ENCODE data around the gene RASSF5.
"Not testable (repeated sequence)": the region's sequence is repeated elsewhere in the genome, so short reads cannot be mapped to it uniquely, and the experiment has no call there.

The RASSF5 gene

GRCh38 chr1:206578068-206578977 lies 71.0 kb downstream of the RASSF5 start:
- FAIRE-seq (no peak), DNase-seq (ENCODE audit: insufficient read length, low spot score) (no peak)
- TF ChIP-seq, protein P1, sequence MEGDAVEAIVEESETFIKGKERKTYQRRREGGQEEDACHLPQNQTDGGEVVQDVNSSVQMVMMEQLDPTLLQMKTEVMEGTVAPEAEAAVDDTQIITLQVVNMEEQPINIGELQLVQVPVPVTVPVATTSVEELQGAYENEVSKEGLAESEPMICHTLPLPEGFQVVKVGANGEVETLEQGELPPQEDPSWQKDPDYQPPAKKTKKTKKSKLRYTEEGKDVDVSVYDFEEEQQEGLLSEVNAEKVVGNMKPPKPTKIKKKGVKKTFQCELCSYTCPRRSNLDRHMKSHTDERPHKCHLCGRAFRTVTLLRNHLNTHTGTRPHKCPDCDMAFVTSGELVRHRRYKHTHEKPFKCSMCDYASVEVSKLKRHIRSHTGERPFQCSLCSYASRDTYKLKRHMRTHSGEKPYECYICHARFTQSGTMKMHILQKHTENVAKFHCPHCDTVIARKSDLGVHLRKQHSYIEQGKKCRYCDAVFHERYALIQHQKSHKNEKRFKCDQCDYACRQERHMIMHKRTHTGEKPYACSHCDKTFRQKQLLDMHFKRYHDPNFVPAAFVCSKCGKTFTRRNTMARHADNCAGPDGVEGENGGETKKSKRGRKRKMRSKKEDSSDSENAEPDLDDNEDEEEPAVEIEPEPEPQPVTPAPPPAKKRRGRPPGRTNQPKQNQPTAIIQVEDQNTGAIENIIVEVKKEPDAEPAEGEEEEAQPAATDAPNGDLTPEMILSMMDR (IDR thresholded peaks at IDR 0.05; ENCODE audit: insufficient read depth, missing control alignments), result no peak

DNA sequence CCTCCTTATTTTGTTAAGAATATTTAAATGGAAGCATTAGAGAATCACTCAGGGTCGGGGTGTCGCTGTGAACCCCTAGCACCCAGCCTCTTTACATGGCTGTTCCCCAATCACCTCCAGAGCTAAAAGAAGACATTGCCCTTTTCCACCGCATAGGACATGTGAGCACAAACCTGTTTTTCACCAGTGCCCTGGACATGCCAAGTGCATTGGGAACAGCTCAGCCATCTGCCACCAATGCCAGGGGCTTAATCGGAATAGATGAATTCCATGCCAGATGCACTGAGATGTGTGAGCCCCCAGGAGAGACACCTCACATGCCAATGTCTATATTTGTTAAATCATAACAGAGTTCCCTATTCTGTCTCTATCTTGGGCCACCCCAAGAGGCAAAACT lies 71.6 kb downstream of the RASSF5 start:
- no peak for FAIRE-seq
- TF ChIP-seq, protein P1 (IDR thresholded peaks at IDR 0.05; ENCODE audit: insufficient read depth, missing control alignments), result no peak
- DNase-seq (ENCODE audit: insufficient read length, low spot score), result no peak

DNA sequence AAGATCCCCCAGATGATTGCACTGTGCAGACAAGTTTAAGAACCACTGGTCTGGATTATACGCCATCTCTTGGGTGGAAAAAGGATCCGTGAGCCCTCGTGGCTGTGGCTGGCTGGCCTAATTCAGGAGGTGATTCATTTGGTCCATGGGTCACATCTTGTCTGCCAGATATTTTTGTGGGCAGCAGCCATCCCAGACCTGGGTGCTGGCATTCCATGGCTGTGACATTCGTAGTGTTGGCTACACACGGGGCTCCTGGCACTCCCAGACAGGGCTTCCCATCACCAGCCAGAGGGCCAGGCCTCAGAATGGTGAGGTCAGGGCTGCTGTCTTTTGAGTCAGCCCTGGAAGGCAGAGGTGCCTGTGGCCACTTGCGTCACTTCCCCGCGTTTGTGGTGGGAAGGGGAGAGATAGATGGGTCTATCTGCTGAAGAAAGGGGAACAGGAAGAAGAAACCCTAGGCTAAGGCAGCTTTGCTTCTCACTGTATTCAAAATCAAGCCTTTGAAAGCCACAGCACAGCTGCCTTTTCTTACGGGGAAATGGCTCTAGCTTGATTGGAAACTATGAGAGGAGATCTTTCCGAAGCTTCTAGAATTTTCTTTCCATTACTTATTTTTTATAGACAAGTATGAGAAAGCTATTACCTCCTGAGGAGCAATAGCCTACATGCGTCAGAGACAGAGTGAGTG lies 72.6 kb downstream of the RASSF5 start:
- FAIRE-seq (no peak), DNase-seq (ENCODE audit: insufficient read length, low spot score) (no peak)
- TF ChIP-seq, protein P1 (IDR thresholded peaks at IDR 0.05; ENCODE audit: insufficient read depth, missing control alignments), result no peak

- TF ChIP-seq, protein P1 (IDR thresholded peaks at IDR 0.05; ENCODE audit: insufficient read depth, missing control alignments), result no peak
- FAIRE-seq, result no peak
- DNase-seq (ENCODE audit: insufficient read length, low spot score), result no peak
Observed at GRCh38 chr1:206580438-206581113, 73.2 kb downstream of the RASSF5 start.

DNA sequence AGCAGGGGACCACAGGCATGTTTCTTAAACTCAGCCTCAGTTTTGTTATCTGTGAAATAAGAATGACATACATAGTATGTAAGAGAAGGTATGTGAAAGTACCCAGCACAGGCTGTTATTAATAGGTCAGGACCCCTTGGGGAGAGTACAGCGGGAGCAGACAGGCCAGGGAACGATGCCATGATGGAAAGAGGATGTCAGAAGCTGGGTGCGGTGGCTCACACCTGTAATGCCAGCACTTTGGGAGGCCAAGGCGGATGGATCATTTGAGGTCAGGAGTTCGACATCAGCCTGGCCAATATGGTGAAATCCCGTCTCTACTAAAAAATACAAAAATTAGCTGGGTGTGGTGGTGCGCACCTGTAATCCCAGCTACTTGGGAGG lies 73.8 kb downstream of the RASSF5 start:
- FAIRE-seq, result not testable (repeated sequence)

DNA sequence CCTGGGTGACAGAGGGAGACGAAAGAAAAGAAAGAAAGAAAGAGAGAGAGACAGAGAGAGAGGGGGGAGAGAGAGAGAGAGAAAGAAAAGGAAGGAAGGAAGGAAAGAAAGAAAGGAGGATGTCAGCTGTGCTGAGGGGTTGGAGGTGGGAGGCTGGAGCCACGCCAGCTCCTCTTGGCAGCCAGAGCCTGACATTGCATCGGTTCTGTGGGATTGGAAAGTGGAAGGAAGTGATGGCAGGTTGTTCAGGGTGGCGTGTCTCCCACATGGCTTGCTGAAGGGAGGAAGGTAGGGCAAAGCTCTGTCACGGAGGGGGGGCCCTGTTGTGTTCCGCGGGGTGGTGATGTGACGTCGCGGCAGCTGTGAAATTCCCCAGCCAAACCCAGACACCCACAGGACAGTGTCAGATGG lies 74.2 kb downstream of the RASSF5 start:
- TF ChIP-seq, protein P1 (IDR thresholded peaks at IDR 0.05; ENCODE audit: insufficient read depth, missing control alignments), result no peak
- no peak for FAIRE-seq
- DNase-seq (ENCODE audit: insufficient read length, low spot score), result no peak

More for the DNA sequence above, 73.8 kb downstream of the RASSF5 start:
- DNase-seq (ENCODE audit: insufficient read length, low spot score), result not testable (repeated sequence)

DNA sequence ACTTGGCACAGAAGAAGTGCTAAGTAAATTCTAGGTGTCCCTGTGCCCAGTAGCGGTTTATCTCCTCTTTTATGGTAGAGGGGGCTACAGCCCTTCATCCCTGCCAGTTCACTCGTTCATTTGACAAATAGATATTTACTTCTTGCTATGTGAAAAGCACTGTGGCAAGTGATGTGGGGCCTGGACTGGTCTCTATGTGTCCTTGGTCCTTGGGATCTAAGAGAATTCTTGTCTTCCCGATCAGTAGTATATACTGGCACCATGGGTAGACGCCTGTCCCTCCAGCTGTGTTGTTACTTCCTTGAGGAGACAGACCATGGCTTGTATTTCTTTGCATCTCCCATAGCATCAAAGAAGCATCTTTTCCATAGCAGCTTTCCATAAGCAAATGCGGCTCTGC lies 75.2 kb downstream of the RASSF5 start:
- TF ChIP-seq, protein P1 (IDR thresholded peaks at IDR 0.05; ENCODE audit: insufficient read depth, missing control alignments), result no peak
- FAIRE-seq (no peak), DNase-seq (ENCODE audit: insufficient read length, low spot score) (no peak)
